GM19468 (cell line): ENCODE data around the gene MAML2.
A peak's percentile ranks its signal among the peaks of the same experiment; 100 is the strongest.

Source experiments
- ATAC-seq: cut with Tn5 transposase; IDR thresholded peaks from one replicate; pipeline ENCODE4 v1.9.1; 2021; ENCODE audit warnings: mild to moderate bottlenecking, moderate library complexity, moderate number of reproducible peaks; ENCODE audit not compliant: unreplicated experiment; ENCODE audit errors: extremely low read depth

The MAML2 gene

GRCh38 chr11:96339706-96340554, 3.1 kb downstream of the MAML2 start:
- ATAC-seq: no peak

- ATAC-seq: peak; percentile 49
Observed at GRCh38 chr11:96338910-96339705, 3.9 kb downstream of the MAML2 start.

- no peak for ATAC-seq
Observed at GRCh38 chr11:96337541-96338431, 5.2 kb downstream of the MAML2 start.

DNA sequence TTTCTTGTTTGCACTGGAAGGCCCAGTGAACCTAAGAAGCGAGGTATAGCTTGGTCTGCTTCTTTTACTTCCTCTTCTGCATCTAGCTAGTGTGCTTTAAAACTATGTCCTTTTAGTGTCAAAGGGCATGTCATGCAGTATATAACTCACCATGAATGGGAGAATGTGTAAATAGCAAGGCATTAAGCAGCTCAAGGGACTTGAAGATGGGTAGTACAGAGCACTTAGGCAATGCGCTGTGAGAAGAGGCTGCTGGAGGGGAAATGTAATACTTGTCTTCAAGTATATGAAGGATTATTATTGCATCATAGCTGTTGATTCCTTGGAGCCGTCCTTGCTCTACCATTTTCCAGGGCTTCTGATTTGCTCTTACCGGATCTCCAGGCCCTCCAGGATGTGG, 7.6 kb downstream of the MAML2 start:
- ATAC-seq: no peak

- ATAC-seq: no peak
Observed at GRCh38 chr11:96334219-96334618, 8.8 kb downstream of the MAML2 start.

DNA sequence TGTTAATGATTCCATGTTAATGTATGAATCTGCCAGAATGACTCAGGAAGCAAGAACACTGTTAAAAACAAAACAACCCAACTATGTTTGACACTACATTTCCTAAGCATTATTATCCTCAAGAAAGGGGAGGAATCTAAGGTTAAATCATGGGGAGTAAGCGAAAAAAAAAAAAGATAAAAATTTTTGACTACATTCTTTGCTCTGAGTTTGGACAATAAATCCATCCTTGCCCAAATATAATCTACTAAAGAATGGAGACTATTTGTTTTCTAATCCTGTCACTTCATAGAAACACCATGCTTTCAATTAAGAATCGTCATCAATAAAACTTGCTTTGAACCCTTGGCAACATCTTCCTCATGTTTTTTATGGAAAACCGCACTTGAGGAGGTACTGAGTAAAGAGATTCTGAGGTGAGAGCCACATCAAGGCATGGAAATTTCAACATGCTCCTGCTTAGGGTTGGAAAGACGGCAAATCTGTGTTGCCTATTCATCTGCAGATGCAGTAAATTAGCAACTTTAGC, 9.7 kb downstream of the MAML2 start:
- no peak for ATAC-seq

DNA sequence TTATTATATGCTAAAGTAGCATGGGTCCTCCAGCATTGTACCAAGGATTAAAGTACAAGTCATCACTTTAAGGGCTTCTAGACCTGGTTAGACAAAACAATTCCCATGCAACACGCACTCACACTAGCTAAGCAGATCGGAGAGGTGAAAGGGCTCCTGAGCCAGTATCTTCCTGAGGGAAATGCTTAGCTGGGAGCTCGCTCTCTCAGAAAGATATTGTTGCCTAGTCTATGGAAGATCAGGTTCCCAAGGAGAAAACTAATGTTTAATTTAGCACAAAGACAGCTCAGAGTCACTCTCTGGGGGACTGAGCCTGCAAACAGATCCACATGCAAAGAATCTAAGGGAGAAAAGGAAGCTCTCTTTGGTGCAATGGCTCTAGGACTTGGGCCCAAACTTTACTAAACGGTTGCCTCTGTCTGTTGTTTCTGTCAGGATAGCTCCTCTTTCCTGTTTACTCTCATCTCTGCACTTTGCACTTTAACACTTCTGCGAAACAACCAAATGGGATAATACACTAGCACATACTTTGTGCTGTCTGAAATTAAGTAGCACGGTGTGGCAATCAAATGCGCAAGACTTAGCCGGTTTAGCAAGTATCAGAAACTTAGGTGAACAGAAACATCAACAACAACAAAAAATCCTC, 10.7 kb downstream of the MAML2 start:
- ATAC-seq: no peak

DNA sequence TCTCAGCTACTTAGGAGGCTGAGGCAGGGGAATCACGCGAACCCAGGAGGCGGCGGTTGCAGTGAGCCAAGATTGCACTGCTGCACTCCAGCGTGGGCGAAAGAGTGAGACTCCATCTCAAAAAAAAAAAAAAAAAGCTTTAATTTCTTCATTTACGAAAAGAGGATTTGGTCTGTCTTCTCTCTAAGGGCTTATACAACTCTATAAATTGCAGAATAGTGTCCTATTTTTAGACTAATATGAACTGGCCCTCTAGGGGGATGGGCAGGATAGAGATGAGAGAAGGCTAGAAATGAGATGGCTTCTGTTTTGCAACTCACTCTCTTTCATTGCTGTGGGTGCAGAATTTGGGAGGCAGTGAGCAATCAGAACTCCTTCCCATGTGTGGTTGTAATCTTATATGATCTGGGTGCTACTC, 11.3 kb downstream of the MAML2 start:
- no peak for ATAC-seq

DNA sequence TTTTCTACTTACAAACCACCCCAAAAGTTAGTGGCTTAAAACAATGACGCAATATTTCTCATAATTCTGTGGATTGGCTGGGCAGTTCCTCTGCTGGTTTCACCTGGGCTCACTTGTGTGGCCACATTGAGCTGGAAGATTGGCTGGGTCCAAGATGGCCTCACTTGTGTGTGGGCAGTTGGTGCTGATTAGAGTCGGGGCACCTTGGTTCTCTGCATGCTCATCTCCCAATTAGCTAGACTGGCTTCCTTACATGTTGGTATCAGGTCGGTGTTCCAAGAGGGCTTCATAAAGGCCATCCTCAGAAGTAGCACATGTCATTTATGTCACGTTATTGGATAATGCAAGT, 12.5 kb downstream of the MAML2 start:
- no peak for ATAC-seq

DNA sequence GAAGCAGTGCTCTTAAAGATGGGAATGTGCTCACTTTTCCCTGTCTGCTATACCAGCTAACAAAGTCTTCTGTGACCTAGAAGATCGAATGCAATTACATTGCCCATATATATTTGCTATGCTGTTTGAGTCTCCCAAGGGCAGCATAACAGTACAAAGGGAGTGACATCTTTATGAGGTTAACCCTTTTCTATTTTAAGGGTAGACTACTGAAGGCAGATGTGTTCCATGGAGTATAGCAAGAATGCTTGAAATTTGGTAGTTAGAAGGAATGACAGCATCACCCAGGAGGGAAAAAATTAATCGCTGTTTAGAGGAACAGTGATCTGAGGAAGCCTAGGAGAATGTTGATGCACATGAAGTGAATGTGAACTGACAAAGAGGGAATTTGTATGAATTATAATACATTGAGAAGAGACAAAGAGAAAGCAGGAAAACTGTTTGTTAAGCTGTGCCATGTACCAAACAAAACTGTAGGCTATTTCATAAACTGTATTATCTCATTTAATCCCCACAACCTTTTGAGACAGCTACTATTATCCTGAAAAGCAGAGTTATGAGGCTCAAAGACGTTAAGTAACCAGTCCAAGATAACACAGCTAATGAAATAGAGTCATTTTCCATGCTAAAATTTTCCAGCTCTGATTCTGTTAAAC, 13.0 kb downstream of the MAML2 start:
- ATAC-seq: no peak

DNA sequence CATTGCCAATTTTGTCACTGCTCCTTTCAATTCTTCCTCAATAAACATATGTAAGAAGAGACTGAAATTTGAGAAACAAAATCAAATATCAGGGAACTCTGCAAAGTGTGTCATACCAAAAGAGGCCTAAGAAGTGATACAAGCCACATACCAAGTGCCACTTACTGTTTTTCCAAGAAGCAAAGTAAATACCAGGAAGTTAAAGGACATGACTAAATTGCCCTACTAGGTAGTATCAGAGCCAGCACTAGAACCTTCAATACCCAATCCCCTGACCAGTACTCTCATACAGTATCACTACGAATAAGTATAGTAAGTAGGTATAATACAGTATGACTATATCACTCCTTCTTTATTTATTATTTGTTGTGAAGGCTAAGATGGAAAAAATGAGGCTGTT, 13.6 kb downstream of the MAML2 start:
- ATAC-seq: no peak

DNA sequence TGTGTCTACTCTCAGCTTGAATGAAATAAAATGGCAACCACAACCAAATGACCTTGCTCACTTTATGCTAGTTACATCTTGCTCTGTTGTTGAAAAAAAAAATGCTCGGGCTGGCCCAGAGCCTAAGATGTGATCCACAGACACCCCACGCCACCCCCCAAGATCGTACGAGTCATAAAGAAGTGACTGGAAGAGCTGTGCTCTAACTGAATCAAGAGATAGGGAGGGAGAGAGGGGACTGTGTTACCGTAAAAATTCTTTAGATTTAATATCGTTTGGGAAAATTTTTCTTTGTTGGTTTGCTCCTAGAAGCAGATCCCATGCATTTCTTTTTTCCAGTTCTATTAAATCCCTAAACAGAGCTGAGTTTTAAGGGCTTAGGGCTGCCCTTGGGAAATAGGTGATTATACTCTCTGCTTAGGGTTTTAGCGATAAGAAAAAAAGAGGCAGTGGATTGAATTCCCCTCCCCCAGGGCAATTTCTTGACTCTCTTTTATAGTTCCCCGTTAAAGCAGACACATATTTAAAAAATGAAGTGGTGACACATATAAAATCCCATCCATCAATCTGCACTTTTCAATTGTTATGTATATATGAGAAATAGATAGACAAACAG, 14.5 kb downstream of the MAML2 start:
- ATAC-seq: no peak

- no peak for ATAC-seq
Observed at GRCh38 chr11:96326959-96327358, 16.0 kb downstream of the MAML2 start.

DNA sequence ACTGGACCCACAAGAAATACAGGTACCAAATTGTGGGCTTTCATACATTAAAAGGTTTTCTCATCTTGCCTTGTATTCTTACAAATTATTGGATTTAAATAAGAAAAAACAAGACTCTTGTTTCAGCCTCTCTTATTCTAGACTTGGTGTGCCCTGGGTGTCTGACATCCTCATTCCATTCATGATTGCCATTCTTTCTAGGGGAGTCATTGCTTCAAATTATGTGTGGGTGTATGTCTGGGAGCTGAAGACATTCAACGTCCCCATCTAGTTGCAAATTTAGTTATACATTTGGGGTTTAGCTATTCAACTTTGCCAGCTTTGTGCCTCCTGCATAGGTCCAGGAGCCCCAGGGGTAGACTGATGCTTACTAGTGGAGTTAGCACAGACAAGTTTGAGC, 18.1 kb downstream of the MAML2 start:
- no peak for ATAC-seq

GRCh38 chr11:96323642-96323985, 19.4 kb downstream of the MAML2 start:
- no peak for ATAC-seq

DNA sequence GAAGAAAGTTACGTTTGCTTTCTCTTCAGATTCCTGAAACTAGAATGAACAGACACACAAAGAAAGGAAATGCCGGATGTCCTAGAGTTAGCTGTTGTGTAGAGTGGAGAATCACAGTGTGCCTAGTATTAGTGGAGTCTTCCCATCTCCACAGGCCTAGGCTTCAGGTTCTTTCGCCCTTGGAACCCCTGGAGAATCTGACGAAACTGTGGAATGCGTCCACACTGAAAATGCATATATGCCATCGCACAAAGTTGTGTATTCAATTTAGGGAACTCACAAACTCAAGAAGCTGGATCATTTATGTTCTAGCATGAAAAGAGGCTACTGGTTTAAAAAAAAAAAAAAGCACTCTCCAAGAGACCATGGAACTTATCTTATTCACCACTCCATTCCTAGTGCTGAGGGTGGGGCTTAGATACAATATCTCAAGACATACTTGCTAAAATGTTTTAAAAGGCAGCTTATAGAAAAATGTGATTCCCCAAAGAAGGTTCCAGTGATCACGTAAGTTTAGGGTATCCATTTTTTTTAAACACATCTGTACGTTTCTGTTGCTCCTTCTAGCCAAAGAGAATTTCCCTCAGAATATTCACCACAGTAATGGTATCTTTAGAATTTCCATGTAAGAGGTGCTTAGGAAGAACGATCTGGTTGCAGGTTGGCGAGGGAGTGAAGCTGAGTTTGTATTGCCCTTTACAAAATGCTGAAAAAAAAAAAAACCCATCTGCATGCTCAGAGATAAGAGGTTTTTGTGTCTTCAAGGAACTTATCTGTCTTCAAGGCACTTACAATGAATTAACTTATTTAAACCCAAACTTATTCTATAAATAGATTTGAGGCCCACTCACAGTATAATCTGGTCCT, 20.0 kb downstream of the MAML2 start:
- ATAC-seq: no peak

- no peak for ATAC-seq
Observed at GRCh38 chr11:96321091-96321490, 21.9 kb downstream of the MAML2 start.
